GM12801 (cell line): ENCODE data around the gene LTBP1.

ENCODE experiments used
- CTCF ChIP-seq: IDR thresholded peaks from one replicate; pipeline ENCODE4 v1.5.1; 2011; ENCODE audit warnings: control low read depth; ENCODE audit not compliant: insufficient read length; ENCODE audit errors: extremely low read depth

Gene LTBP1

DNA sequence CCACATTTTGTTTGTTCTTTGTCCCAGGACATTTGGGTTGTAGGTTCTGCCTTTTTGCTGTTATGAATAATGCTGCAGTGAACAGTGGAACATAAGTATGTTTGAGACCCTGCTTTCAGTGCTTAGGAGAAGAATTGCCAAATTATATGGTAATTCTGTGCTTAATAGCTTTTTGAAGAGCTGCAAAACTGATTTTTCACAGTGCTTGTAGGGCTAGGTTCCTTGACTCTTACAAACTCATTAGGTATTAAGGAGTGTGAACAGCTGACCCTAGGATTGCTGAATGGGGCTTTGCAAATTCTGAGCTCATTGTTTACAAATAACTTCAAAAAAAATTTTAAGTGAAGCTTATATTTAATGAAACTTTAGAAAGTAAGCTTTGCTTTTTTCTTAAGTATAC lies 154.2 kb downstream of the LTBP1 start:
- TF ChIP-seq CTCF, result no peak

DNA sequence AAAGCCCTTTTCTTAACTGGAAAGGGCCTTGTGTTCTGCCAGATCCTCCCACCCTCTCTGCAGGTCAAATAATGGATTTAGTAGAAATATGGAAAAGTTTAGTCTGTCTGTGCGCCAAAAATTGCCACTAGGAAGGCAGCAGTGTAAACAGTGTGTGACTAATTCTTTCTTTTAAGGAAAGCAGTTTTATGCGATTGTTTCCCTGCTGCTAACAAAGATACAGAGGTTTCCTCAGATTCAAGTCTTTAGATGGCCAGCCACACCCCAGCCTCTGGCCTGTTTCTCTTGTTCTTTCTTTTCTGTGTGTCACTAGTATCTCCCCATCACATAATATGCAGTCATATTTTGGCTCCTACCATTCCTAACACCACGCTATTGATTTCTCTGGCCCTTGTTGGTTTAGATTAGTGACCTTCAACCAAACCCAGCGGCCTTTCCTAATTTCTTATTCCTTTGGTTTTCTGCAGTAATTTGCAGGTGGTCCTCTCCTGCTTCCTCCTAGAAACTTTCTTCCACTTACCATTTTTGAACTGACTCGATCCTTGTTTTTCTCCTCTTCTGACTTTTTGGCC lies 157.4 kb downstream of the LTBP1 start:
- no peak for TF ChIP-seq CTCF

DNA sequence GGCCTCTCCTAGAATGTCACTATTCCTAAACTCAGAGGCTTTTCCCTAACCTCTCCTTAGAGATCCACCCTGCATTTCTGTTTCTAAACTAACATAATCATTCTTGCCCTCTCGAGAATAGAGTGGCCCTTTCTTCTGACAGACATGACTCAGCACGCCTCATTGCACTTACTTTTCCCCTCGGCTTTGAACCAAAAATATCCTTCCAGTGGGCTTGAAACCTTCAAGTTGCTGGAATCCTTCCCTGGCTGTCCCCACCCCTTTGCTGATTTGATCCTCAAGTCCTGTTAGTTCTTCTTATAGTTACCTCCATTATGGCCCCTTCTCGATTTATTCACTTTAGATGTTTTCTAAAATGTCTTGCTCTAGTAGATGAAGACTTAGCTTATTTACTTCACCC lies 158.0 kb downstream of the LTBP1 start:
- TF ChIP-seq CTCF, result no peak

- no peak for TF ChIP-seq CTCF
Measured at GRCh38 chr2:33106115-33106514, 159.4 kb downstream of the LTBP1 start.

- TF ChIP-seq CTCF, result no peak
Measured at GRCh38 chr2:33107690-33108482, 161.1 kb downstream of the LTBP1 start.

DNA sequence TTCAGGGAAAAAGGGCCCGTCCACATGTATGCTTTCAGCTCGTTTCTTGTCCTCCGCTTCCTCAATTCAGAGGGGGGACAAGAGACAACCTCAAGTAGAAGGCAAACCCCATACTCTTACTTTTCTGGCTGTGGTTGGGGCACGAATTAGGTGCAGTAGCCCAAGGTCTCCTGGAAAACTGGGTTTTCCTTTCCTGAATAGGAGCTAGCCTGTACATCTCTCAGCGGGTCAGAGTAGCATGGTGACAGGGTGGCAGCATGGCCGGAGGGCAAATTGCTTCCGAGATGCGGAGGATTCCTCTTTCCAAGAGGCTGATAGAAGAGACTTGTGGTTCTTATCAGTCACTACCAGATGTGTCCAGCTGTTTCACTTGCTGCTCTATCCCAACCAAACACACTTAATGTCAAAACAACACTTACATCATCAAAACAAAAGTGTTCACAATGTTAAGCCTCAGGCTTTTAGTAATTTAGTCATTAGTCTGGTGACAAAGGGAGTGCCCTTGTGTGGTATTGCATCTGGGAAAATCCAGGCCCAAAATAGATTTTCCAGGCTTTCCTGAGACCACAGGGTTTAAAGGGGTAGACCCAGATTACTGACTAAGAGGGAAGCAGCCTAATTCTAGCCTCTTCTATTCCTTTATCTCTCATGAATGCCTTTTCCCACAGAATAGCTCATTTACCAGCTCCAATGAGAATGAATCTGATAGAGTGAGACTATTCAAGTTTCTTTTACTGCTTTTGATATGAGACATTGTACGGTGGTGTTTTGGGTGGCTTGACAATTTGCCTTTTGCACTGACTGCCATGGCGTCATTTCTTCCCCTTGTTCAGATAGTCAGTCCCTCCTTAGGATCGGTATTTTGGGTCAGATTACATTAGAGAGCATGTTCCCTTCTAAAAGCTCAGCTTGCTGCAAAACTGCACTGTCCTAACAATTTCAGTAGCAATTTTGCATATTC lies 162.0 kb downstream of the LTBP1 start:
- TF ChIP-seq CTCF, result no peak

DNA sequence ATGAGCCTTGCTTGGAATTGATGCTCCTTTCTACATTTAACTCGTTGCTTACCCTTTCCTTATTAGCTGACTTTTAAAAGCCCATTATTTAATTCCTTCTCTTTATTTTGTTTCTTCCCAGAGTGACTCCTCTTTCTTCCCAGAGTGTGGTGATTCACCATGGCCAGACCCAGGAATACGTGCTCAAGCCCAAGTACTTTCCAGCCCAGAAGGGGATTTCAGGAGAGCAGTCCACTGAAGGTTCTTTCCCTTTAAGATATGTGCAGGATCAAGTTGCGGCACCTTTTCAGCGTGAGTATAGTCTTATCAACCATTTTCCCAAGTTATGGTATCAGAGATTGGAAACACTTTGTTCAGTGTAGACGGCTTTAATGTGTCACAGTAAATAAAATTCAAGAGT lies 163.7 kb downstream of the LTBP1 start:
- TF ChIP-seq CTCF, result no peak
